Measurements from ENCODE around the gene SFRP2.
A peak's percentile ranks its signal among the peaks of the same experiment; 100 is the strongest.

Gene SFRP2

DNA sequence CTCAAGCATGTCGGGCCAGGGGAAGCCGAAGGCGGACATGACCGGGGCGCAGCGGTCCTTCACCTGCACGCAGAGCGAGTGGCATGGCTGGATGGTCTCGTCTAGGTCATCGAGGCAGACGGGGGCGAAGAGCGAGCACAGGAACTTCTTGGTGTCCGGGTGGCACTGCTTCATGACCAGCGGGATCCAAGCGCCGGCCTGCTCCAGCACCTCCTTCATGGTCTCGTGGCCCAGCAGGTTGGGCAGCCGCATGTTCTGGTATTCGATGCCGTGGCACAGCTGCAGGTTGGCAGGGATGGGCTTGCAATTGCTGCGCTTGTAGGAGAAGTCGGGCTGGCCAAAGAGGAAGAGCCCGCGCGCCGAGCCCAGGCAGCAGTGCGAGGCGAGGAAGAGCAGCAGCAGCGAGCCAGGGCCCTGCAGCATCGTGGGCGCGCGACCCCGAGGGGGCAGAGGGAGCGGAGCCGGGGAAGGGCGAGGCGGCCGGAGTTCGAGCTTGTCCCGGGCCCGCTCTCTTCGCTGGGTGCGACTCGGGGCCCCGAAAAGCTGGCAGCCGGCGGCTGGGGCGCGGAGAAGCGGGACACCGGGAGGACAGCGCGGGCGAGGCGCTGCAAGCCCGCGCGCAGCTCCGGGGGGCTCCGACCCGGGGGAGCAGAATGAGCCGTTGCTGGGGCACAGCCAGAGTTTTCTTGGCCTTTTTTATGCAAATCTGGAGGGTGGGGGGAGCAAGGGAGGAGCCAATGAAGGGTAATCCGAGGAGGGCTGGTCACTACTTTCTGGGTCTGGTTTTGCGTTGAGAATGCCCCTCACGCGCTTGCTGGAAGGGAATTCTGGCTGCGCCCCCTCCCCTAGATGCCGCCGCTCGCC is at the start of gene SFRP2:
Gene SFRP2 (minus strand): TSS at position 671 of the 864 bp plus-strand sequence. CDS start 248 bp downstream, at position 423.
- peak; percentile 71 for DNase-seq (ENCODE audit: low spot score)

GRCh38 chr4:153838564-153838963 is 49.7 kb upstream of the SFRP2 start:
- DNase-seq (ENCODE audit: low spot score): no peak

- no peak for DNase-seq (ENCODE audit: low spot score)
Measured at GRCh38 chr4:153834901-153835300, 46.0 kb upstream of the SFRP2 start.

DNA sequence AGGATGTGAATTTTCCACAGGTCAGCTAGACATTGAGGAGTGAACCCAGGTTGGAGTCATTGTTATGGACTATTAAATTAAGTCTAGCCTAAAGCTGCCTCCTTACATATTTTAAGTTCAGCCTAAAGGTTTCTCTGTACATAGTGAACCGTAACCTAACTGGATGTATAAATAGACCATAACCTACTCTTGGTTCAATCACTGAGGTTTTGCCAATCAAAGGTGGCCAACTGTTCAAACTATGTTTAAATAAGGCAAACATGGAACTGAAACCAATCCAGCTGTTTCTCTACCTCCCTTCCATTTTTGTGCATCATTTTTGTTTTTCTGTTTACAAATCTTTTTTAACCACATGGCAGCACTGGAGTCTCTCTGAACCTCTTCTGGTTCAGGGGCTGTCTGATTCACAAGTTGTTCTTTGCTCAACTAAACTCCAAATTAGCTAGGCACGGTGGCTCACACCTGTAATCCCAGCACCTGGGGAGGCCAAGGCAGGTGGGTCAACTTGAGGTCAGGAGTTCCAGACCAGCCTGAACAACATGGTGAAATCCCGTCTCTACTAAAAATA is 43.9 kb upstream of the SFRP2 start:
- DNase-seq (ENCODE audit: low spot score): no peak

GRCh38 chr4:153832054-153832453 is 43.2 kb upstream of the SFRP2 start:
- no peak for DNase-seq (ENCODE audit: low spot score)

- no peak for DNase-seq (ENCODE audit: low spot score)
Measured at GRCh38 chr4:153831245-153831644, 42.4 kb upstream of the SFRP2 start.

DNA sequence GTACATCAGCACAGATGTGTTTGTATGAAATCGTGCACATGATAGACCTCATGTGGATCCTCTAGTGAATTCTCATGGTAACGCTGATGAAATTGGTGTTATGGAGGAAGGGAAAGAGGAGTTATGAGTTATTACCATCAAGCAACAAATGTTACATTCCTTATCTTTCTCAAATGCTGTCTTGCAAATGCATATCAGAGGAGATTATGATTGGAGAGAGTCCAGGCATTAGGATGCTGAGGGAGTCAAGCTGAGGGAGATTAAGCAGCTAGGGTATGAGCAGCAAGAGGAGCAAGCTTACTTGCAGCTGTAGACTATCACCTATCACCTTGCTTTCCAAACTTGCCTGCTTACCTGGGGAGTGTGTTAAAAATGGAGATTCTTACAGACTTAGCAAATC is 36.8 kb upstream of the SFRP2 start:
- no peak for DNase-seq (ENCODE audit: low spot score)

GRCh38 chr4:153825126-153825525 is 36.2 kb upstream of the SFRP2 start:
- DNase-seq (ENCODE audit: low spot score): no peak

DNA sequence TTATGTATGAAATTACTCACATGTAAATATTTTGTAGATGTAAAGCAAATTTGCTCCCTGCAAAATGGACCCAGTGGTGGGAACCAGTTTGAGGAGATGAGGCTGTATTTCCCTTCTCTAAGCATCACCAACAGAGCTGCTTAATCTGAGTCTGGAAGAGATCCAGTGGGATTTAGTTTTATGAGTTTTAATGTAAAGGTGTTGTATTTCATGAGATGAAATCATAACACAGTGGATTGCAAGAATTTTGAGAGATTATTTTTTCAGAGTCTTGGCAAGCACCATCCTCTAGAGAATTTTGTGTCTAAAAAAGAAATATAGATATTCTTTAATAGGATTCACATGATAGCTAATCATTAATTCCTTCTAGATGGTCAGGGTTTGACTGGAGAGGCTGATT is 35.6 kb upstream of the SFRP2 start:
- DNase-seq (ENCODE audit: low spot score): no peak

GRCh38 chr4:153823483-153823882 is 34.6 kb upstream of the SFRP2 start:
- DNase-seq (ENCODE audit: low spot score): no peak

- DNase-seq (ENCODE audit: low spot score): no peak
Measured at GRCh38 chr4:153822316-153822715, 33.4 kb upstream of the SFRP2 start.

- no peak for DNase-seq (ENCODE audit: low spot score)
Measured at GRCh38 chr4:153817466-153817865, 28.6 kb upstream of the SFRP2 start.

DNA sequence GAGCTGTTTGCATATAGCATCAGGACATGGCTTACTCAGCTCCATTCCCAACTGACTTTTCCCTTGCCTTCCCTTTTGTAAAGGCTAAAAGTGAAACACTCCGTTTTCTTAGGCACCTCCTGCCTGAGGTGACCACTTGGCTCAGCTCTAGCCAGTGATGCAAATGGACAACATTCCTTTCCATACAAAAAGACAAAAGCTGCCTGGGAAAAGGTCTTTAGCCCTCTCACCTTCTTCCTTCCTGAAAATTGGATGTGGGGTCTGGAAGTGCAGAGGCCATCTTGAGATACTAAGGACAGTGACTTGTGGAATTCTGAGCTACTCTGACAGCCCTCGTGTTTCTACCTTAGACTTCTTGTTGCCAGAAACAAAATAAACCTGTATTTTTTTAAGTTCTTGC is 27.7 kb upstream of the SFRP2 start:
- DNase-seq (ENCODE audit: low spot score): no peak

DNA sequence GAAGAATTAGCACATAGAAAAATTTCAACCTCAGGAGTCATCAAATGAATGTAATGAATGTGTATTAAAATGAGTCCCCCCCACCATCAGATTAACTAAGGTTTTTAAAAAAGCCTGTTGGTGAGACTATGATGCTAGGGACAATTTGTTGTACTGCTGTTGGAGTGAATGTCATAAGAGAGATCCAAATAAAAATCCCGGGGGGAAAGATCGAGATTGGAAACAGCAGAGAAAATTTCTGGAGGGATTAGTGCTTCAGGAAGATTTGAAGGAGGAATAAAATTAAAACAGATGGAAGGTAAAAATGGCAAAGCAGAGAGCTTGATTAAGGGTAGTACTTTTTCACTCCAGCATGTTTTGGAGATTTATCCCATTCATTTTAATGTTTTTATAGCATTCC is 25.9 kb upstream of the SFRP2 start:
- DNase-seq (ENCODE audit: low spot score): no peak

DNA sequence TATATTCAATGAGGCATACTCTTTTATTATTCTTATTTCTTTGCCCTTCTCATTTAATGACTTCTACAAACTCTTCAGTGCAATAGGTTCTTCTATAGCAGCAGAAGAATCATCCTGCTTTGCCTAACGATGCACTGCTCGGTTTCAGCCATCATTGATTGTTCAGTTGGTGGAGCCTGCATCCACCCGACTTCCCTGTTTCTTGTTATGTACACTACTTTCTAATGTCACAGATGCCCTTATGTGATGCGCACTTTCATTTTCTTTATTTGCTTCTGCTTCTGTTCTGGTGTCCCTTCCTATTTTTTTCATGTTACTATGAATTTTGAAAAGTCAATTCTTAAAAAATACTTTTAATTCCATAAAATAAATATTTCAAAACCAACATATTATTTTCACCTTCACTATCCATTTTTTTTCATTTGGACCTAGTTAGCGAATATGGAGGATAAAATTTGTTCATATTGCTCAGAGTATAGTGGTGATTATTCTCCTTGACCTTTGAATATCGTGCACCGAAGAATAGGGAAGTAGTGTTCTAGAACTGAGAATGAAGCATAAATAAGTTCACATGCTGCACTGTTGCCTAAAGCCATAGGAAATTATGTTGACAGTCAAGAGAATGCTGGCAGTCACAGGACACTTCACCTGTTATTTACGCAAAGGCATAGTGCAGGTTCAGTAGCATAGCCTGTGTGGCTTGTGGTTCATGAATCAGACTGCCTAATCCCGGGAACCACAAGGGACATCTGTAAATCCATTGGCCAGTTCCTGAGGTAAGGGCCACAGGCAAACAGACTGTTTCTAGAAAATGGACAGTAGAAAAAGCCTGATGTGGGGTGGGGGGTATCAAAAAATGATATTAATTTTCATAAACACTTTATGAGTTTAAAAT is 21.3 kb upstream of the SFRP2 start:
- no peak for DNase-seq (ENCODE audit: low spot score)

- DNase-seq (ENCODE audit: low spot score): no peak
Measured at GRCh38 chr4:153809307-153809706, 20.4 kb upstream of the SFRP2 start.

DNA sequence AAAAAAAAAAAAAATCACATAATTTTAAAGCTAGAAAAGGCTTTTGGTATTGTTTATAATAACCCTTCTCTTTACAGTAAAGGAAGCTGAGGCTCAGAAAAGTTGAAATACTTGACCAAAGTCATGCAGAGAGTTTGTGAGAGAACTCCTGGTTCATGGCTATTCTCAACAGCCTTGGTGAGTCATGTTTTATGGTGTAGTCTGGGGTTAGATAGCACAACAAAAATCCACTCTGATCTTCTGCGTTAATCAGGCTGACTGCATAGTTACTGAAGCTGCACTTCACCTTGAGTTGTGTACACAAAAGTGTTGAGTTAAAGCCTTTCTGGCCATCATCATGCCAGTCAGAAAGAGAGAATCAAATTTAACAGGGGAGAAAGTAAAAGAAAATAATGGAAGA is 19.3 kb upstream of the SFRP2 start:
- no peak for DNase-seq (ENCODE audit: low spot score)

DNA sequence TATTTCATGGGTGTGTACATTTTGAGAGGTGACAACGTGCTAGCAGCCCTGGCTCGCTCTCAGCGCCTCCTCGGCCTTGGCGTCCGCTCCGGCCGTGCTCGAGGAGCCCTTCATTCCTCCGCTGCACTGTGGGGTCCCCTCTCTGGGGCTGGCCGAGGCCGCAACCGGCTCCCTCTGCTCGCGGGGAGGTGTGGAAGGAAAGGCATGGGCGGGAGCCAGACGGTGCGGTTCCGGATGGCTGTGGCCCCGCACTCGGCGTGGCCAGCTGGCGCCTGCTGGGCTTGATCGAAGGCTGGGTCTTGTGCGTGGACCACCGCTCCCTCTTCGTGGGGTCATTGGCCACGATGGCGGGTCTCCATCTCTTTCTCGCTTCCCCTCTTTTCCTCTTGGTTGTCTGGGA is 17.2 kb upstream of the SFRP2 start:
- DNase-seq (ENCODE audit: low spot score): no peak

GRCh38 chr4:153804722-153805121 is 15.8 kb upstream of the SFRP2 start:
- DNase-seq (ENCODE audit: low spot score): no peak

DNA sequence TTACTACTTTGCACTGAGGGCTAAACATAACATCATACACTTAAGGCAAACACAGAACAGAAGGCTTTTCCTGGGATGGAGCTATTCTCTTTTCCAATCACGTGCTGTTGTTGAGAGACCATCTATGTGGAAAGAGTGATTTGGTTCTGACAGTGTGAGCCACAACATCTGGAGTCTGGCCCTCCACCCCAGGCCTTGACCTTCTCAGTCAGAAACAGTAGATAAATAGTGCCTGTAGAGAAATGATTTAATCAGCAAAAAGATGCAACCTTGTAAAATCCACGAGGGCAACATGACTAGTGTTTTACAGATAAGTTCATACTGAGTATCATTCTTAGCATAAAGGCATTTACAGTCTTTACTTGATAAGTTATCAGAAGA is 10.8 kb upstream of the SFRP2 start:
- DNase-seq (ENCODE audit: low spot score): no peak

- no peak for DNase-seq (ENCODE audit: low spot score)
Measured at GRCh38 chr4:153798901-153799693, 10.2 kb upstream of the SFRP2 start.

DNA sequence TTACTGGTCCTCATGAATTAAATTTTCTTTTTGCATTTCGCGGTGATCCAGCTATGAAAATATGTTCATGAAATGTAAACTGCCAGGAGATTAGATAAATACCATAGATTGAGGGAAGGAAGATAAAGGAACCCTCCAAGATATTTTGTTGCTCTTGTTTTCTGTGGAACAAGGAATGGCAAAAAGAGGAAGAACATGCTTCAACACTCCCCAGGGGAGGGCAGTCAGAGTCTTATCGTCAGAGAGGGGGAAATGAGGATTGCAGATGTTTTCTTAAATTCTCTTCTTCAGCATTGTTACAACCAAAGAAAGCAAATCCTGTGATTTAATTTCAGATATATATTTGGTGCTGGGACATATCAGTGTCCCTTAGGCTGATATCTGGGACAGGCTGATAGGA is 9.5 kb upstream of the SFRP2 start:
- DNase-seq (ENCODE audit: low spot score): no peak

All from left forelimb (tissue), 1 donor.